GM19238 (cell line): ENCODE data around the gene GMEB1.
"Not testable (repeated sequence)": the region's sequence is repeated elsewhere in the genome, so short reads cannot be mapped to it uniquely, and the experiment has no call there.

Experiments used
- DNase-seq: peaks from one replicate; pipeline ENCODE4 v3.0.0; 2011; ENCODE audit warnings: low spot score; ENCODE audit not compliant: insufficient read length

Gene GMEB1

GRCh38 chr1:28750330-28750729 lies 81.7 kb downstream of the GMEB1 start:
- no peak for DNase-seq

- not testable (repeated sequence) for DNase-seq
Observed at GRCh38 chr1:28750771-28751294, 82.2 kb downstream of the GMEB1 start.

DNA sequence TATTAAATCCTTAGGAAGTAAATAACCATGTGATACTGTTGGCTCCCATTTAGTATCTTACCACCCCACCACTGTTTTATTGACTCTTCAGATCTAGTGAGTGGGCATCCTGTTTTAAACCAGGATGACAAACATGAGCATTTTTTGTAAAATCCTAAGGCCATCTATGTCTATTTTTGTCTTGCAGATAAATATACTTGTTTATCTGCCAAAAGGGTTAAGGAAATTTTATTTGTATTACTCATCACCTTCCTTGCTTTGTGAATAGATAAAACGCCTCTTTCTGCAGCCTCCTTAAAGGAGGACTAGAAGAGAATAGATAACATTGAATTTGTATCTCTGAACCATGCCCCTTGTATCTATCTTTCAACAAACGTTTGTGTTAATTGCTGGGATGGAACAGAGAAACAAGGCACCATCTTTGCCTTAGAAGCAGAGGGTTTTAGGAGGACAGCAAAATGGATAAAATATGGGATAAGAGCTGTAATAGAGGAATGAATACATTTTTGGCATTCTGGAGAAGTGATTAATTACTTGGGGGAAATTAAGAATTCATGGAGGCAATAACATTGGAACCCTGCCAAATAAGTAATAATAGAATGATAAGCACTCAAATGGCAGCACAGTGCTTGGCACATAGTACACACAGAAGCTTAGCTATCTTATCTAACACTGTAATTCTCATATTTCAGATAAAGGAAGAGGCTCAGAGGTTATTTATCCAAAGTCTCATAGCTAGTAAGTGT lies 82.9 kb downstream of the GMEB1 start:
- DNase-seq = no peak

DNA sequence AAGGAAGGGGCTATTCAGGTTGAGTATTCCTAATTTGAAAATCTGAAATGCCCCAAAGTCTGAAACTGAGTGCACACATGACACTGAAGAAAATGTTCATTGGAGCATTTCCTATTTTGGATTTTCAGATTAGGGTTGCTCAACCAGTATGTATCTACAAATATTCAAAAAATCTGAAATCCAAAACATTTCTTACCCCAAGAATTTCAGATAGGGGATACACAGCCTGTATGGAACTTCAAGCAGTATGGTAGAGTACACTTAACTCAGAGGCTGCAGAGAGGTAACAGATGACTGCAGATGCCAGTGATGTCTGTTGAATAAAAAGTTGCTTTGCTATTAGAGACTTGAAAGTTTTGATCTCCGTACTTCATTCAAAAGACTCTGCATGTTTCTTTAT lies 87.1 kb downstream of the GMEB1 start:
- DNase-seq = no peak

DNA sequence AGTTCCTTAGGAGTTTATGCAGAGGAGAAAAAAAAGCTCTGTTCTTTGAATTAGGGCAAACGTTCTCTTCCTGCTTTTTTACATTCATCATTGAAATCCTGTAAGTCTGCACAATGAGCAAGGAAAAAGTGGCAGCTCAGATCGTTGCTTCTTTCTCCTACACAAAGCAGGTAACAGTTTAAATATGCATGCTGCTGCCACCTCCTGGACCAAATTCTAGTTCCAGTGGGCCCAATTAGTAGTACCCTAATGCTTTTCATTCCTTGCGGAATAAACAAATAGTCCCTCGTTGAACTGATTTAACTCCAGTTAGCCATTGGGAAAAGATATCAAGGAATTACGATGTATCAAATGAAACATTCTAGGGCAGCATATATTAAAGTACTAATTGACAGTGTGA lies 88.3 kb downstream of the GMEB1 start:
- no peak for DNase-seq

- DNase-seq = no peak
Observed at GRCh38 chr1:28758420-28758819, 89.8 kb downstream of the GMEB1 start.

GRCh38 chr1:28759257-28759656 lies 90.7 kb downstream of the GMEB1 start:
- no peak for DNase-seq

DNA sequence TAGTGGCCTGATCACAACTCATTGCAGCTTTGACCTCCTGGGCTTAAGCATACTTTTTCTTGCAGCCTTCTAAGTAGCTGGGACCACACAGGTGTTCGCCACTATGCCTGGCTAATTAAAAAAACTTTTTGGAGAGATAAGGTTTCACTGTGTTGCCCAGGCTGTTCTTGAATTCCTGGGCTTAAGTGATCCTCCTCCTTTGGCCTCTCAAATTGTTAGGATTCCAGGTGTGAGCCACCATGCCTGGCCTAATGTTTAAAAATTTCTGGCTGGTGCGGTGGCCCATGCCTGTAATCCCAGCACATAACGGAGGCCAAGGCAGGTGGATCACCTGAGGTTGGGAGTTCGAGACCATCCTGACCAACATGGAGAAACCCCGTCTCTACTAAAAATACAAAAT lies 92.6 kb downstream of the GMEB1 start:
- no peak for DNase-seq

DNA sequence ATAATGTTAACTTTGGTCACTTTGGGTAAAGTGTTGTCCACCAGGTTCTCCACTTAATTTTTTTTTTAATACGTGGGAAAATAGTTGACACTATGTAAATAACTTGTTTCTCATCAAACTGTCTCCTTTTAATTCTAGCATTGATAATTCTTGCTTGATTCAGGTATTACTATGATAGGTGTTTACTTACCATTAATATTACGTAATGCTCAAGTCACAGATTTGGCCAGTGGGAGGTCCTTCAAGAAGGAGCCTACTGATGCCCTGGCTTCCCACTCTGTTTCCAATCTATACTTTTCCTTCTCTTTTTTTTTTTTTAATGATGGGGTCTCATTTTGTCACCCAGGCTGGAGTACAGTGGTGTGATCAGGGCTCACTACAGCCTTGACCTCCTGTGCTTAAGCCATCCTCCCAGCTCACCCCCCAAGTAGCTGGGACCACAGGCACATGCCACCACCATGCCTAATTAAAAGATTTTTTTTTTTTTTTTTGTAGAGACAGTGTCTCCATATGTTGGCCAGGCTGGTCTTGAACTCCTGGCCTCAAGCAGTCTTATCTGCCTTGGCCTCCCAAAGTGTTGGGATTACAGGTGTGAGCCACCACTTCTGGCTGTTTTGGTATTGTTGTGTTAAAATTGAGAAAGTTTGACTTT lies 98.1 kb downstream of the GMEB1 start:
- no peak for DNase-seq
